Mesothelial cell of epicardium (in vitro differentiated cells): ENCODE results near the gene RBP3. TPM values are rescaled to one million over a fixed set of nuclear protein-coding genes. Genes with fewer than 3 reads are reported as not detected.

Source experiments
- DNase-seq, 2 experiments: peaks; one replicate each; pipeline ENCODE4 v3.0.0; 2021; ENCODE audit warnings: low spot score in 2 of 2; ENCODE audit not compliant: unreplicated experiment in 2 of 2
- H3K27ac Mint-ChIP-seq: 2 replicates; pipeline ENCODE4 v1.8.0; 2021; ENCODE audit warnings: mixed read lengths
- H3K27me3 Mint-ChIP-seq: 2 replicates; pipeline ENCODE4 v1.8.0; 2021; ENCODE audit warnings: low read depth, mixed read lengths
- H3K36me3 Mint-ChIP-seq: 2 replicates; pipeline ENCODE4 v1.8.0; 2021; ENCODE audit warnings: mixed read lengths
- H3K4me1 Mint-ChIP-seq: 2 replicates; pipeline ENCODE4 v1.8.0; 2021; ENCODE audit warnings: mixed read lengths
- H3K4me3 Mint-ChIP-seq: 2 replicates; pipeline ENCODE4 v1.8.0; 2021; ENCODE audit warnings: mild to moderate bottlenecking, moderate library complexity, mixed read lengths
- H3K9me3 Mint-ChIP-seq: 2 replicates; pipeline ENCODE4 v1.8.0; 2021; ENCODE audit warnings: mixed read lengths
- CTCF ChIP-seq: fragments of 200-600 bp; sonication (generic); IDR thresholded peaks from one replicate; pipeline ENCODE4 v1.5.0; 2021; ENCODE audit warnings: antibody characterized with exemption; ENCODE audit not compliant: unreplicated experiment
- total RNA-seq: library from RNA; stranded (reverse); gene quantifications from 3 replicates; pipeline ENCODE4 v1.2.1, GENCODE V29; 2021

Gene RBP3
- total RNA-seq, 1 donor from 2014 or later, result not detected

DNA sequence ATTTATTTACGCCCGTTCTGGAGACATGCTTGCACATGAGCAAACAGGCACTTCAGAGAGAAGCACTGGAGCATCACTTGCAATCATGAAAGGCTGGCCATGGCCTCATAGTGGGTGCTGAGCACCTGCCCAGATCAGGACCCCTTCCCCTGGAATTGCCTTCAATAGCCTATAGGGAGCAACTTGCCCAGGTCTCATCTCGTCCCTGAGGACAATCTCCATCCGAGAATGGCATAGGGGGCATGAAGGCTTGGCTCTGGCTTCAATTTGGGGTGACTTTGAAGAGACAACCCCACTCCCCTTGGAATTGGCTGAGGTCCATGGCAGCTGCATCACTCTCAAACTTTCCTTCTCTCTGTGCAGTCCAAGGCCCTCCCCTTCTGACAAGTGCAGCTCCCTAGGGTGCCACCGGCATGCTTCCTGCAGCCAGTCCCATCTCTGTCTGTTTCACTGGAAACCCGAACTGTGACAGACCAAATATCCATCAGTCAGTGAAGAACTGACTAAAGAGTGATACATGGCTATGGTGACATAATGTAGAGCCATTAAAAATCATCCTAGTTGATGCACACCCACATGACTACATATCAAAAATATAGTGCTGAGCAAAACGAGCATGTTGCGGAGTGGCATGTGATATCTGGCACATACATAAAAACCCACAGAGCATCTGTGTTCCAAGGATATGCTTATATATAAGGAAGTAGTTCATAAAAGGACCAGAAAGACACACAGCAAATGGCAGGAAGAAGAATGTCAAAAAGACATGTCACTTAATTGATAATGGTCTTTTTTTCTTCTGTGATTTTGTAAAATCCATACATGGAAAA lies 13.5 kb upstream of the RBP3 start:
- Mint-ChIP-seq H3K36me3 (no peaks in the 10 kb centered on the region), H3K4me3 (no peak overlapping the region), H3K27ac (no peak overlapping the region), H3K4me1 (peaks cover 3% of the 10 kb centered on the region), H3K9me3 (no peaks in the 10 kb centered on the region), H3K27me3 (peaks cover 52% of the 10 kb centered on the region)
- TF ChIP-seq CTCF, result no peak
- no peak for DNase-seq

DNA sequence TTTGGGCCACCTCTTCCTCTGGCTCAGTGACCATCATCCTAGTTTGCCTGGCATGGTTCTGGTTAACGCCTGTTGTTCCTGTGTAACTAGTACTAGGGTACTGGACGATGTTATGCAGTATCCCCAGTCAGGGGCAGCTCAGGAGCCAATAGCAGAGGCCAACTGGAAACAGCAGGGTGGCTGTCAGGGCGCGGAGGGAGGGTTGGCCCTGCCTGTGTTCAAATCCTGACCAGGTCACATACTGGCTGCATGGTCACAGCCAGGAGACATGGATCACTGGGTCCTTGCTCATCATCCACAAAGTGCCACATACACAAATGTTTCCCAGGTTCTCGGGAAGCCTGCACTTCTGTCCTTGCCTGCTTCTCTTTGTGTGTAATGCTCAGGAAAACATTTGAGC lies 12.3 kb upstream of the RBP3 start:
- H3K27ac Mint-ChIP-seq, result no peak overlapping the region
- no peak overlapping the region for H3K4me3 Mint-ChIP-seq
- H3K36me3 Mint-ChIP-seq, result no peaks in the 10 kb centered on the region
- H3K9me3 Mint-ChIP-seq, result no peaks in the 10 kb centered on the region
- peaks cover 3% of the 10 kb centered on the region for H3K4me1 Mint-ChIP-seq
- H3K27me3 Mint-ChIP-seq, result peaks cover 59% of the 10 kb centered on the region
- no peak for TF ChIP-seq CTCF
- DNase-seq, result no peak

DNA sequence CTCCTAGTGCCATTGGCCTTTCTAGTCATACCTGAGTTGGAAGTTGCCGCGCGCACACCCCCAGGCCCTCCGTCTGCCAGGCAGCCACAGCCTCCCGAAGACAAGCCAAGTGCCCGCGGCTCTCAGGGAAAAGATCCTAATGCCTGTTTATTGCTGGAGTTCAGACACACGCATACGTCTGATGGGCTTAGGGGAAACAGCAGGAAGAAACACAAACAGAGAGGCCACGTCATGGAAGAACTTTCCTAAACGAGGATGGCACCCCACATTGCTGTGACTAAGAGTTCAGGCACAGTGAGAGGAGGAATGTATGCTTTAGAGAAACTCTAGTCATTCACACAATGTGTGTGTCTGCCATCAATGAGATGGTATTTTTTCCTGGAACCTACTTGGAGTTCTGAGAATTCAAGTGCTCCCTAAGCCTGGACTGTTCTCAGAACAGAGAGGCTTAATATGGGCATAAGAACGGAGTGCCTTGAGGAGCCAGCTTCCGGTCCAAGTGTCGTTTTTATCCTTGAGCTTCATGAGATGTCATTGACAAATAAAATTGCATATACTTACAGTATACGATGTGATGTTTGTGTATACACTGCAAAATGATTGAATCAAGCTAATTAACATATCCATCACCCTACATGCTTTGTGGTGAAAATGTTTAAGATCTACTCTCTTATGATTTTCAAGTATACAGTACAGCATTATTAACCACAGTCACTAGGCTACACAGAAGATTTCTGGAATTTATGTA lies 11.6 kb upstream of the RBP3 start:
- H3K27ac Mint-ChIP-seq, result no peak overlapping the region
- no peak for DNase-seq
- no peak for TF ChIP-seq CTCF
- H3K9me3 Mint-ChIP-seq, result no peaks in the 10 kb centered on the region
- H3K36me3 Mint-ChIP-seq, result no peaks in the 10 kb centered on the region
- peaks cover 62% of the 10 kb centered on the region for H3K27me3 Mint-ChIP-seq
- no peak overlapping the region for H3K4me3 Mint-ChIP-seq
- H3K4me1 Mint-ChIP-seq, result peaks cover 3% of the 10 kb centered on the region

DNA sequence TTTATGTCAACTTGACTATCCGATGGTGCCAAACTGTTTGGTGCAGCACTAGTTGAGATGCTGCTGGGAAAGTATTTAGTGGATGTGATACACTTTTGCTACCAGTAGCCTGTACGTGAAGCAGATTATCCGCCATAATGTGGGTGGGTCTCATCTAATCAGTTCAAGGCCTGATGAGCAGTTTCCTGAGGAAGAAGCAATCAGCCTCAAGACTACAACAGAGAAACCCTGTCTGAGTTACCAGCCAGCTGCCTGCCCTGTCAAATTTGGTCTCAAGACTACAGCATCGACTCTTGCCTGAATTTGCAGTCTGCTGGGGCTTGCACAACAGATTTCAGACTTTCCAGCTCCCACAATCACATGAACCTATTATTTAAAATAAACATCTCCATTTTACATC lies 10.9 kb upstream of the RBP3 start:
- Mint-ChIP-seq H3K9me3 (no peaks in the 10 kb centered on the region), H3K27ac (no peak overlapping the region), H3K4me1 (no peaks in the 10 kb centered on the region), H3K27me3 (peaks cover 62% of the 10 kb centered on the region), H3K36me3 (no peaks in the 10 kb centered on the region), H3K4me3 (no peak overlapping the region)
- no peak for TF ChIP-seq CTCF
- no peak for DNase-seq

- Mint-ChIP-seq H3K36me3 (no peaks in the 10 kb centered on the region), H3K4me1 (no peaks in the 10 kb centered on the region), H3K27ac (no peak overlapping the region), H3K4me3 (no peak overlapping the region), H3K9me3 (no peaks in the 10 kb centered on the region), H3K27me3 (peaks cover 56% of the 10 kb centered on the region)
- TF ChIP-seq CTCF, result no peak
- no peak for DNase-seq
Observed at GRCh38 chr10:47339186-47339735, 8.9 kb upstream of the RBP3 start.
